ENCODE results near the gene CYBC1.
"Not testable (repeated sequence)": the region's sequence is repeated elsewhere in the genome, so short reads cannot be mapped to it uniquely, and the experiment has no call there.

Gene CYBC1

GRCh38 chr17:82435103-82435502 lies 15.4 kb downstream of the CYBC1 start:
- DNase-seq (ENCODE audit: low read depth in 2 of 2), result no peak

GRCh38 chr17:82434216-82434565 lies 16.4 kb downstream of the CYBC1 start:
- DNase-seq (ENCODE audit: low read depth in 2 of 2), result no peak

- no peak for DNase-seq (ENCODE audit: low read depth in 2 of 2)
Measured at GRCh38 chr17:82433560-82434215, 16.9 kb downstream of the CYBC1 start.

GRCh38 chr17:82432017-82432416 lies 18.5 kb downstream of the CYBC1 start:
- no peak for DNase-seq (ENCODE audit: low read depth in 2 of 2)

DNA sequence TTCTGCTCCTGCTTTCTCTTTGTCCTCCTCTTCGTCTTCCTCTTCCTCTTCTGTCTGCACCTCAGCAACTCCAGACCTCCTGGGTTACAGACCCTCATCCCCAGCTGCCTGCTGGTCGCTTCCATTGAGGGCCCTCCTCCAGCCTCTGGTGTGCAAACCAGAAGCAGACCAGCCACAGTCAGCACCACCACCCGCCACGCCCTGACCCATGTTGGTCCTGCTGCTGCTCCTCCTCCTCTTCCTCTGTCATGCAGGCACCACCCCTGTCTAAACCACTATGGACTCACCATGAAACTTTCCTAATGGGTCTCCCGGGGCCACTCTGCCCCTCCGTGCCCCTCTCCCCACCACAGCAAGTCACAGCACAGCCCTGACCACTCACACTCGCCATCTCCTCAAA lies 20.7 kb downstream of the CYBC1 start:
- no peak for DNase-seq (ENCODE audit: low read depth in 2 of 2)

DNA sequence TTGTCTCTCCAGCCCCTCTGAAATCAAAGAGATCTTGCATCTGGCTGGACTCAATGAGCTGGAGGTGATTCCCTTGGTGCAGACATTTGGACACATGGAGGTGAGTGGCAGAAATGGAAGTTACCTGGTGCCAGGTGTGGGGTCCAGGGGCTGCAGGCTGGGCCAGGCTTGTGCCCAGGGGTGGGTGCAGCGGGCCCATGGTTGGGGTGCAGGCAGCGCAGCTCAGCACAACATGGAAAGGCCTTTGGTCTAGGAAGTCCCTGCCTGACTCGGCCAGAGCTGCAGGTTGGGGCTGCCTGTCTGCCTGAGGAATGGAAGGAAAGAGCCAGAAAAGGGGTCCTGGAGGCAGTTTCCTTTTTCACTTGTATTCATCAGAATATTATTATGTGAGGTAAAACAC lies 22.0 kb downstream of the CYBC1 start:
- no peak for DNase-seq (ENCODE audit: low read depth in 2 of 2)

- DNase-seq (ENCODE audit: low read depth in 2 of 2), result no peak
Measured at GRCh38 chr17:82424863-82425159, 25.7 kb downstream of the CYBC1 start.

GRCh38 chr17:82424001-82424862 lies 26.3 kb downstream of the CYBC1 start:
- peak in 1 of 2 donors; percentile 31 for DNase-seq (ENCODE audit: low read depth in 2 of 2)

GRCh38 chr17:82419540-82419939 lies 31.0 kb downstream of the CYBC1 start:
- DNase-seq (ENCODE audit: low read depth in 2 of 2), result no peak

- peak; percentile 78 for DNase-seq (ENCODE audit: low read depth in 2 of 2)
Measured at GRCh38 chr17:82418001-82418986, 32.3 kb downstream of the CYBC1 start, which contains the start of the genes HEXD and OGFOD3. TSS of gene HEXD (plus strand) at chr17:82418347. CDS start at chr17:82419800, 1,453 bp downstream. TSS of gene OGFOD3 (minus strand) at chr17:82418586. CDS start at chr17:82418485, 101 bp downstream.

- DNase-seq (ENCODE audit: low read depth in 2 of 2), result no peak
Measured at GRCh38 chr17:82416771-82417170, 33.8 kb downstream of the CYBC1 start.

GRCh38 chr17:82416264-82416663 lies 34.3 kb downstream of the CYBC1 start:
- no peak for DNase-seq (ENCODE audit: low read depth in 2 of 2)

GRCh38 chr17:82415786-82416185 lies 34.8 kb downstream of the CYBC1 start:
- no peak for DNase-seq (ENCODE audit: low read depth in 2 of 2)

- DNase-seq (ENCODE audit: low read depth in 2 of 2), result no peak
Measured at GRCh38 chr17:82415336-82415735, 35.2 kb downstream of the CYBC1 start.

GRCh38 chr17:82414548-82415281 lies 35.8 kb downstream of the CYBC1 start:
- peak; percentile 37 to 54 for DNase-seq (ENCODE audit: low read depth in 2 of 2)

DNA sequence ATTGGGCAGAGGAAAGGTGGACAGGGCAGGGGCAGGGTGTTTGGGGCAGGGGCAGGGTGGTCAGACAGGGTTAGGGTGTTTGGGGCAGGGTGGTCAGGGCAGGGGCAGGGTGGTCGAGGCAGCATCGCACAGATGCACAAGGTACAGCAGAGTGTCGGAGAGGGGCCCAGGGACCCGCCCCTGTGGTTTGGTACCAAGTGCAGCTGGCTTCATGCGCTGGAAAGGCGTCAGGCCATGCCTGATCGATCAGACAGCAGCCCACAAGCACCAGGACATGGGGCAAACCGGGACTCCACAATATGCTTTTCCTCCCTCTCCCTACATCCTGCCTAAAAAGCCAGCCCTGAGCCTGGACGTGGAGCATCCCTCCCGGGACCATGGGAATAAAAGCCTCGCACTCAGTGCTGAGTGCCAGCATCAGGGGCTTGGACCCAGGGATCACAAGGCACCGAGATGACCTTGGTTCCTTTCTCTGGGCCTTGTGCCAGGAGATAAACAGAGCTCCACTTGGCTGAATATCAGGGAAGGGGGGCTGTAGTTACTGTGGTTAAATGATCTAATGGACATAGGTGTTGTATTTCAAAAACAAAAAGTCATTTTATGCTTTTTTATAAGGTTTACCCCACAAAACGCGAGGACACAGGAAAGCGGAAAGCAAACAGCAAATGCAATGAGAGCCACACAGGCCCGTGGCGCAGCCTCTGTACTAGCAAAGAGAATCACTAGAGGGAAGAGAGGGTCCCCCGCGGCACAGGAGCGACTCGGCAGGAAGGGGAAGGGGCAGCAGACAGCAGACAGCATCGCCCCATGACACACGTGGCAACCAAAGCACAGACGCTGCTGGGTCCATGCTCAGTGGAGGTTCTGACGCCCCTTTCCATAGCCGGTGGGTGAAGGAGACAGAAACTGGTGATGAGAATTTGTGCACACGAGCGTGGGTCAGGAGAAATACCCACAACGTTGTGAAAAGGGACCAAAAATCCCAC lies 37.7 kb downstream of the CYBC1 start:
- DNase-seq (ENCODE audit: low read depth in 2 of 2), result no peak

DNA sequence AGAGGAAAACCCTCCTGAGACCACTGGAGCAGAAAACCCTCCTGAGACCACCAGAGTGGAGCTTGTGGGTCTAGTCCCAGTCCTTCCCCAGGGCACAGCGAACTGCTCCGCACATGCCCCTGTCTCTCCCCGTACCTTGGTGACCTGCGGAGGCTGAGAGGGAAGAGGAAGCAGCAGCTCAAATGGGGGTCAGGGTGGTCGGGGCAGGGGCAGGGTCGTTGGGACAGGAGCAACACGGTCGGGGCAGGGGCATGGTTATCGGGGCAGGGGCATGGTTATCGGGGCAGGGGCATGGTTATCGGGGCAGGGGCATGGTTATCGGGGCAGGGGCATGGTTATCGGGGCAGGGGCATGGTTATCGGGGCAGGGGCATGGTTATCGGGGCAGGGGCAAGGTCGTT lies 38.5 kb downstream of the CYBC1 start:
- DNase-seq (ENCODE audit: low read depth in 2 of 2), result not testable (repeated sequence)

DNA sequence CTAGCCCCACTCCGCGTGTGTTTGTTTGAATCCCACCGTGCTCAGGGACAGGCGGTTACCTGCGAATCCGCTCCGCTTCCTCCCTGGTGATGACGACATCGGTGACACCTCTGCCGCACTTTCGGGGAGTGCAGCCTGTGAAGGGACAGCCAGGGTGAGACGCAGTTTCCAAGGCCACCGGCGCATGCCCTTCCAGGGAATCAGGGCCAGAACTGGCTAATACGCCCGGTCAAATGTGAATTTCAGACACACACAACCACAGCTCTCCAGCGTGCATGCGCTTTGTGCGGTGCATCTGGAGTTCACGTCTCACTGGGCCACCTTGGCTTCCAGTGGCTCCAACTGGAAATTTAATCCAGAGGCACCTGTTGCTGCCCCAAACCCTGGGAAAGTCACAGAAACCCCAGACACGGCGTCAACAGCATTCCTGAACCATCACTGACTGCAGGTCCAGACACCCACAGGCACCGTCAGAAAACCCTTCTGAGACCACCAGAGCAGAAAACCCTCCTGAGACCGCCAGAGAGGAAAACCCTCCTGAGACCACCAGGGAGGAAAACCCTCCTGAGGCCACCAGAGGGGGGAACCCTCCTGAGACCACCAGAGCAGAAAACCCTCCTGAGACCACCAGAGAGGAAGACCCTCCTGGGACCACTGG lies 39.0 kb downstream of the CYBC1 start:
- no peak for DNase-seq (ENCODE audit: low read depth in 2 of 2)

- no peak for DNase-seq (ENCODE audit: low read depth in 2 of 2)
Measured at GRCh38 chr17:82410014-82410716, 40.4 kb downstream of the CYBC1 start.
